ENCODE data around the gene ANKS6. TPM values are rescaled to one million over a fixed set of nuclear protein-coding genes. Genes with fewer than 3 reads are reported as not detected.
A peak's percentile ranks its signal among the peaks of the same experiment; 100 is the strongest.

ANKS6 gene
- 19.1 TPM for polyA plus RNA-seq (2013, experiment 1 of 2; ENCODE audit: insufficient read length)
- 21.6 TPM for polyA plus RNA-seq (2013, experiment 2 of 2; ENCODE audit: insufficient read length)

- peak; percentile 79 for DNase-seq
Observed at GRCh38 chr9:98796364-98797101, at the start of gene ANKS6. Gene ANKS6, minus strand, starts transcription at chr9:98796555. Its CDS starts 64 bp downstream, at chr9:98796491.

- DNase-seq, result no peak
Observed at GRCh38 chr9:98846081-98846480, 49.7 kb upstream of the ANKS6 start.

- no peak for DNase-seq
Observed at GRCh38 chr9:98842510-98842909, 46.2 kb upstream of the ANKS6 start.

- no peak for DNase-seq
Observed at GRCh38 chr9:98839724-98840123, 43.4 kb upstream of the ANKS6 start.

GRCh38 chr9:98838868-98839565 is 42.7 kb upstream of the ANKS6 start:
- no peak for DNase-seq

GRCh38 chr9:98838155-98838867 is 42.0 kb upstream of the ANKS6 start:
- DNase-seq, result no peak

- DNase-seq, result no peak
Observed at GRCh38 chr9:98837516-98837915, 41.2 kb upstream of the ANKS6 start.

- DNase-seq, result no peak
Observed at GRCh38 chr9:98836206-98836605, 39.9 kb upstream of the ANKS6 start.

GRCh38 chr9:98834386-98834785 is 38.0 kb upstream of the ANKS6 start:
- DNase-seq, result no peak

GRCh38 chr9:98833090-98833956 is 37.0 kb upstream of the ANKS6 start:
- DNase-seq, result no peak

GRCh38 chr9:98832768-98833089 is 36.4 kb upstream of the ANKS6 start:
- DNase-seq, result no peak

- DNase-seq, result no peak
Observed at GRCh38 chr9:98831696-98832095, 35.3 kb upstream of the ANKS6 start.

GRCh38 chr9:98830554-98830953 is 34.2 kb upstream of the ANKS6 start:
- no peak for DNase-seq

GRCh38 chr9:98829766-98830165 is 33.4 kb upstream of the ANKS6 start:
- DNase-seq, result no peak

- no peak for DNase-seq
Observed at GRCh38 chr9:98826716-98827115, 30.4 kb upstream of the ANKS6 start.

- no peak for DNase-seq
Observed at GRCh38 chr9:98825414-98825813, 29.1 kb upstream of the ANKS6 start.

GRCh38 chr9:98823666-98824334 is 27.4 kb upstream of the ANKS6 start:
- no peak for DNase-seq

- no peak for DNase-seq
Observed at GRCh38 chr9:98822661-98823060, 26.3 kb upstream of the ANKS6 start.

- no peak for DNase-seq
Observed at GRCh38 chr9:98821831-98822230, 25.5 kb upstream of the ANKS6 start.

GRCh38 chr9:98819231-98819630 is 22.9 kb upstream of the ANKS6 start:
- DNase-seq, result no peak

GRCh38 chr9:98818764-98819163 is 22.4 kb upstream of the ANKS6 start:
- no peak for DNase-seq

- no peak for DNase-seq
Observed at GRCh38 chr9:98815391-98815951, 19.1 kb upstream of the ANKS6 start.

Data from fibroblast of skin of abdomen (primary cell).